GM12892 (cell line): ENCODE data around the gene ERVFRD-1.

Source experiments
- DNase-seq: peaks from one replicate; pipeline ENCODE4 v3.0.0; 2011; ENCODE audit not compliant: insufficient read length
- FAIRE-seq: peaks from 2 replicates; lab custom pipeline; 2011; peaks lifted over from hg19 to GRCh38; lab: Jason Lieb, UNC
- POLR2A ChIP-seq: IDR thresholded peaks from 2 replicates; pipeline ENCODE4 v1.6.1; 2011; ENCODE audit warnings: low read depth, low read length, control low read depth
- POLR2AphosphoS5 ChIP-seq: IDR thresholded peaks from 2 replicates; pipeline ENCODE4 v1.6.1; 2011; ENCODE audit warnings: low read depth, low read length, control low read depth
- TAF1 ChIP-seq: IDR thresholded peaks from 2 replicates; pipeline ENCODE4 v1.6.1; 2011; ENCODE audit warnings: low read depth, mild to moderate bottlenecking, control low read depth, low read length, borderline replicate concordance

The ERVFRD-1 gene

GRCh38 chr6:11055127-11055627 lies 56.3 kb downstream of the ERVFRD-1 start:
- DNase-seq = no peak
- no peak for FAIRE-seq
- TF ChIP-seq POLR2AphosphoS5 = no peak
- TF ChIP-seq POLR2A = no peak
- no peak for TF ChIP-seq TAF1

GRCh38 chr6:11054722-11055121 lies 56.8 kb downstream of the ERVFRD-1 start:
- FAIRE-seq = no peak
- DNase-seq = no peak
- no peak for TF ChIP-seq TAF1
- TF ChIP-seq POLR2AphosphoS5 = no peak
- no peak for TF ChIP-seq POLR2A

- DNase-seq (no peak), FAIRE-seq (no peak)
- no peak for TF ChIP-seq POLR2AphosphoS5
- no peak for TF ChIP-seq POLR2A
- TF ChIP-seq TAF1 = no peak
These were observed 58.2 kb downstream of the ERVFRD-1 start for GRCh38 chr6:11053307-11053706.
